Retinal pigment epithelial cell (primary cell): ENCODE measurements around the gene SLC29A1.
"Not testable (repeated sequence)": the region's sequence is repeated elsewhere in the genome, so short reads cannot be mapped to it uniquely, and the experiment has no call there.

Experiments
- DNase-seq: peaks from one replicate; pipeline ENCODE4 v3.0.0-alpha.2; 2010; ENCODE audit warnings: low read depth
- H3K4me3 ChIP-seq: 2 replicates; pipeline ENCODE4 v1.5.1; 2011; ENCODE audit warnings: mild to moderate bottlenecking, low read length, control low read depth, moderate library complexity
- CTCF ChIP-seq: conservative IDR thresholded peaks from 2 replicates; pipeline ENCODE4 v1.5.1; 2011; ENCODE audit warnings: low read depth, low read length, control low read depth, inconsistent platforms

Gene SLC29A1

GRCh38 chr6:44186635-44187025, 36.8 kb upstream of the SLC29A1 start:
- no peak overlapping the region for H3K4me3 ChIP-seq
- no peak for DNase-seq
- TF ChIP-seq CTCF, result no peak

GRCh38 chr6:44188819-44189218, 34.6 kb upstream of the SLC29A1 start:
- H3K4me3 ChIP-seq, result no peak overlapping the region
- DNase-seq, result no peak
- TF ChIP-seq CTCF, result no peak

GRCh38 chr6:44189257-44189656, 34.1 kb upstream of the SLC29A1 start:
- TF ChIP-seq CTCF, result no peak
- DNase-seq, result no peak
- H3K4me3 ChIP-seq, result no peak overlapping the region

- no peak for DNase-seq
- no peak for TF ChIP-seq CTCF
- H3K4me3 ChIP-seq, result no peak overlapping the region
Measured at GRCh38 chr6:44190715-44191114, 32.7 kb upstream of the SLC29A1 start.

- DNase-seq, result no peak
- H3K4me3 ChIP-seq, result no peak overlapping the region
- no peak for TF ChIP-seq CTCF
Measured at GRCh38 chr6:44192428-44193041, 30.9 kb upstream of the SLC29A1 start.

- no peak overlapping the region for H3K4me3 ChIP-seq
- no peak for DNase-seq
- no peak for TF ChIP-seq CTCF
Measured at GRCh38 chr6:44193307-44193910, 30.0 kb upstream of the SLC29A1 start.

GRCh38 chr6:44194326-44194725, 29.1 kb upstream of the SLC29A1 start:
- TF ChIP-seq CTCF, result no peak
- DNase-seq, result no peak
- H3K4me3 ChIP-seq, result no peak overlapping the region

- H3K4me3 ChIP-seq, DNase-seq: not testable (repeated sequence)
Measured at GRCh38 chr6:44196351-44196750, 27.0 kb upstream of the SLC29A1 start.
